HG03457 (cell line): ENCODE results near the gene MRGPRX3.
"Not testable (repeated sequence)": the region's sequence is repeated elsewhere in the genome, so short reads cannot be mapped to it uniquely, and the experiment has no call there.

Experiments
- ATAC-seq: cut with Tn5 transposase; IDR thresholded peaks from one replicate; pipeline ENCODE4 v1.9.1; 2021; ENCODE audit warnings: moderate number of reproducible peaks; ENCODE audit not compliant: unreplicated experiment

MRGPRX3 gene

DNA sequence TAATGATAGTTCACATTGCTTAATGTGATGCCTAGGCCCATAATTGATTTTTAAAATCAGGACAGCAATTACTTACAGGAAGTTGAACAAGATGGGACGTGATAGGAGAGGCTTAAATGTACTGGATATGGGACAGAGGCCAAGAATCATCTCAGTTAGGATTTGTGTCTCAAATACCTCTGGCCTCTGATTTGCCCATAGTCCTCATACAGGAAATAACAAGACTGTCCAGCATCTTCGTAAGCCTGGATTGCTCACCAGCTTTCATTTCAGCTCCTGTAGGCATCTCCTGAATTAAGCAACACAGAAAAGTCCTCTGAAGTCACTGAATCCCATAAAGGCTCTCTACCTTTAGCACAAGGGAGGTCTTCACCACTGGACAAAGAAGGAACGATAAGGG lies at the start of gene MRGPRX3:
MRGPRX3 (plus strand) TSS at position 231 of the 400 bp plus-strand sequence. CDS start 4,632 bp downstream, outside the sequence.
- ATAC-seq: no peak

DNA sequence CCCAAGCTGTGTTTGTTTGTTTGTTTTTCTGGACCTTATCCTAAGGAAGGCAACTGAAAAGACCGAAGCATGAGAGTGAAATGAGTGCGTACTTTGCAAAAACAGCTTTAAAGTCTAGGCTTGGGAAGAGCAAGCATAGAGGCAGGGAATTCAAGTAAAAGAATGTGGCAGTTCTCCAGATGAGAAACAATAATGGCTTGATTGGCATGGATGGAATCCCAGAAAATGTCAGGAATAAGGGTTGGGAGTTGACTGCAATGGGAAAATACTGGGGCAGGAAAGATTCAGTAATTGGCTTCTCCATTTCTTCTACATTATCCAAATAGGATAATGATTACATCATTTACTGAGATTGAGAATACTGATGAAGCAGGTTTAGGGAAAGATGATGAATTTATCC lies 44.0 kb upstream of the MRGPRX3 start:
- no peak for ATAC-seq

DNA sequence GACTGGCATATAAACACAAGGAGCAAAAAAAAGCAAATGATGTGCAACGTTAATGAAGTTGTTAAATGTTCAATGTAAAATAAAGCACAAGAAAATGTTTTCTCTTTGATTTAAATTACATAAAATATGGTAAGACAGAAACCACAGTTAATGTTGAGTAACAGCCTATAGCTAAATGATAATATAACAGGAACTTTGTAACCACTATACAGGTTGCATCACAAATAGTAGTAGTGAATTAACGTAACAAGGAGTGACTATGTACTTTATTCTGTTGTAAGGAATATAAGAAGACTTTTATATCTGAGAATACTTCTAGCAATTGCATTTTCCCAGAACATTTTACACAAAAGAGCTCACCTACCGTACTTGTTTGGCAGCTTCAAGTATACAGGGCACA lies 43.4 kb upstream of the MRGPRX3 start:
- no peak for ATAC-seq

DNA sequence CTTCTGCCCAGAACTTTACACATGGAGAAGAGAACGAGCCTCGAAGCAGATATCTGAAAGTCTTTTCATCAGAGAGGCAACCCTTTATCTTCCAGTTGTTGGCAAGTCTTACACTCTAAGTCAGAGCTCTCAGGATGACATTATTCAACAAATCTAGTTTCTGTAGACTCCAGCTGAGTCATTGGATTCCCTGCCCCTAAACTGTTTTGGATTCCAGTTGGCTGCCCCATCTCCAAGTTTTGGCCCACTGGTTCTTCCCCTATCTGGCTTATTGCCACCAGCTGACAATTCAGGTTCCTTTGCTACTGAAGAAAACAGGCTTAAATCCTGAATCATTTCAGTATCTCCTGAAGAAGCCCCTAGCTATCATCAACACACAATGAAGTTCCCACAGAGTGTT lies 40.6 kb upstream of the MRGPRX3 start:
- no peak for ATAC-seq

DNA sequence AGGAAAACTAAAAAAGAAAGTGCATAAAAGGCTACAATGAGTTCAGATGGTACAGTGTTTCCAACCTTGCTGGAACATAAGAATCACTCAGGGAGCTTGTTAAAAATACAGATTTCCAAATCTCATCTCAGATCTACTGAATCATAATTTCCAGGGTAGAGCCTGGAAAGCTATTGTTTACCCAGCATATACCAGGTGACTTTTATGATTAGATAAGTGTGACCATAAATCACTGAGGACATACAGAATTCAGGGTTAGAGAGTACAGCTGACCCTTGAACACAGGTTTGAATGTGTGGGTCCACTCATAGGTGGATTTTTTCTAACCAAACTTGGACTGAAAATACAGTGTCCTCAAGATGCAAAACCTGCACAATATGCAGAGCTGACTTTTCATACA lies 38.4 kb upstream of the MRGPRX3 start:
- ATAC-seq: no peak

DNA sequence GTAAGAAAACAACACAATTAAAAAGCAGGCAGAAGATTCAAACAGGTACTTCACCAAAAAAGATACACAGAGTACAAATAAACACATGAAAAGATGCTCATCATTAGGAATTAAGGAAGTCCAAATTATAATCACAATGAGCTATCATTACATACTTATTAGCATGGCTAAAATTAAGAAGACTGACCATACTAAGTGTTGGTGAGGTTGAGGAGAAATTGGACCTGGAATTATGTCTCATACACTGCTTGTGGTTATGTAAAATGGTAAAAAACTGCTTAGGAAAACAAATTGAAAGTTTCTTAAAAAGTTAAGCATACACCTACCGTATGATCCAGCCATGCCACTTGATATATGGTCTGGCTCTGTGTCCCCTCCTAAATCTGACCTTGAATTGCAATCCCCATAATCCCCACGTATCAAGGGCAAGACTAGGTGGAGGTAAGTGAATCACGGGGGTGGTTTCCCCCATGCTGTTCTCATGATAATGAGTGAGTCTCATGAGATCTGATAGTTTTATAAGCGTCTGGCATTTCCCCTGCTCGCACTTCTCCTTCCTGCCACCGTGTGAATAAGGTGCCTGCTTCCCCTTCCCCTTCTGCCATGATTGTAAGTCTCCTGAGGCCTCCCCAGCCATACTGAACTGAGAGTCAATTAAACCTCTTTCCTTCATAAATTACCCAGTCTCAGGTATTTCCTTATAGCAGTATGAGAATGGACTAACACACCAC lies 31.3 kb upstream of the MRGPRX3 start:
- no peak for ATAC-seq

DNA sequence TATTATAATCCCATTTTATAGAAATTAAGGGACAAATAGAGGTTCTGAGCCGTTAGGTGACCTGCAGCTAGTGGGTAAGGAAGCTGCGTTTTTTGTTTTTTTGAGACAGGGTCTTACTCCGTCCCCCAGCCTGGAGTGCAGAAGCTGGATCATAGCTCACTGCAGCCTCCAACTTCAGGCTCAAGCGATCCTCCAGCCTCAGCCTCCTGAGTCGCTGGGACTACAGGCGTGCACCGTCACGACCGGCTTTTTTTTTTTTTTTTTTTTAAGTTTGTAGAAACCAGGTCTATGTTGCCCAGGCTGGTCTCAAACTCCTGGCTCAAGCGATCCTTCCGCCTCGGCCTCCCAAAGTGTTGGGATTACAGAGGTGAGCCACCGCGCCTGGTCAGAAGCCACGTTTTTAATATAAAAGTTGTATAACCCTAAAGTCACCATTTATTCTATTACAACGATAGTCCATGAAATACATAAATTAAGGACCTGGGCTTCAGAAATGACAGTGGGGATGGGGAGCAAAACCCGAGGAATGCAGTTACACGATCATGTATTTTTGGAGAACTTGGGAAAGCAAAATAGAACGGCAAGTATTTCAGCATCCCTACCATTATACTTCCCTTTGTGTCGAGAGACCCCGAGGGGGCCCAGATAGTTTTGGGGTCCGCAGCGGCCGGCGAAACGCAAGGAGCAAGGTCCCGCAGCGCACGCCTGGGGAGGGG lies 27.1 kb upstream of the MRGPRX3 start:
- ATAC-seq: no peak

DNA sequence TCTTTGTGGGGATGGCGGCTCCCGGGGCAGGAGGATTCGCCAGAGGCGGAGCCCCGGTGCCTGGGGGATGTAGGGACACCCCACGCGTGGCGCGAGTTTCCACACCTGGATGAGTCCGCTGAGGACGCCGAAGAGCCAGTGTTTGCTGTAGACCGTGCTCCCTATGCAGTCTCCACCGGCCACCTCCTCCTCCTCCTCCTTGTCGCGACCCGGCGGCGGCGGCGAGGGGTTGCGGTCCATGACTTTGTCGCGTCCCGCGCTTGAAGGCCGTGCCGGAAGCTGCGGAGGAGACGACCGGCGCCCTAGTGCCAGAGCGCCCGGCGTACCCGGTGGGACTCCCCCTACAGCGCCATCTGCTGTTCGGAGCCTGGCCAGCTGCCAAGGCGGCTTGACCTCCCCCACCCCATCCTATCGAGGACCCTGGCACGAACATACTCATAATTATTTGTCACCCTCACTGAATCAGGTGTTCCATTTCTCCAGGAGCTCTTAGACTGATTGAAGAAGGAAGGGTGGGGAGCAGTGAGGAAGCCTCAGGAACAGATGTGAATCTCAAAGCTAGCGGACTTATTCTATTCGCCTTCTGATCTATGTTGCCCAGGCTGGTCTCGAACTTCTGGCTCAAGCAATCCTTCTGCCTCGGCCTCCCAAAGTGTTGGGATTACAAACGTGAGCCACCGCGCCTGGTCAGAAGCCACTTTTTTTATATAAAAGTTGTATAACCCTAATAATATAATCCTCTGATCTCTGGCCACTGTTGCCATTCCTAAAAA lies 26.4 kb upstream of the MRGPRX3 start, which contains the start of gene SAAL1:
SAAL1 (minus strand) TSS at position 281 of the 773 bp plus-strand sequence; CDS start at position 240, 41 bp downstream.
- ATAC-seq: peak; percentile 93

DNA sequence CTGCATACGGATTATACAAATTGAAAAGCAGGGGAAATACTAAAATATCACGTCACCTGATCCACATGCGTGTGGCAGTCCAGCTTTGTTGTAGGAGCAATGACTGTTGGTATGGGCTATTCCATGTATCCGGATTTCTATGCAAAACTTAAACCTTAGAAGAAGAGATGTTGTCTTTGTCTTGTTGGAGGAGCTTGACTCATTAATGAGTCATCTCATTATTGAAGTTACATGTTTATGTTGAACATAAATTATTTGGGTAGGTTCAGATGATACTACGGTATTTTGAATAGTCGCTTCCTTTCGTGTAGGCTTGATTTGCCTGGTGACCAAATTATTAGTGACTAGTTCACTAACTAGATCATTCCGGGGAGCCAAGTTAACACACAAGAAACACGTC lies 25.7 kb upstream of the MRGPRX3 start:
- ATAC-seq: no peak

DNA sequence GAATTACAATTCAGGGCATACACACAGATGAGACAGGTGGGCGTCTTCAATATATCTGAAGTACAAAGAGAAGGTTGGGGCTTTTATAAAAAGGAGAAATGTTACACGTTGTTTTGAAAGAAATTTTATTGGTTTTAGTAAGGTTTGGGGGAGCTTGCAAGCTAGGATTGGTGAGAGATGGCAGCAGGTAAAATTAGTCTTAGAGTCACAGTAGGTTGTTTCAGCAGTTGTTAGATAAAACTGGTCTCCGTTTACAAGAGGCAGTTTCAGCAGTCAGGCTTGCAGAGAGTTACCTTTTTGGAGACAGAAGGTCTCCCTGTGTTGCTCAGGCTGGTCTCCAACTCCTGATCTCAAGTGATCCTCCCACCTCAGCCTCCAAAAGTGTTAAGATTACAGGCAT lies 24.1 kb upstream of the MRGPRX3 start:
- ATAC-seq: no peak

DNA sequence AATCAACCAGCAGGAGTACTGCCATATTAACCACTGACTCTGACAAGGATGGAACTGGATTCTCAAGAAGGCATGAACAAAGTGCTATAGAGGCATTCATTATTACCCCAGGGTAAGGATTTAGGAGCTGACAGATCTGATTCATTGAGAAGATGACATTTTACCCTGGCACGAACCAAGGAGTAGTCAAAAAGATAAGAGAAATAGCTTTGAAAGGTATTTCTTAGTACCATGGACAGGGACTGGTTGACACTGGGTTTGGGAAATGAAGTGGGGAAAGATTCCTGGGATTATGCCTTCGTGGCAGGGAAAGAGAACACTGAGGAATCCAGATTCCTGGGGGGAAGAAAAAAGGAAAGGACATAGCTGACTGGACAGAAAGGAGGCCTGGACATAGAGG lies 21.4 kb upstream of the MRGPRX3 start:
- no peak for ATAC-seq

DNA sequence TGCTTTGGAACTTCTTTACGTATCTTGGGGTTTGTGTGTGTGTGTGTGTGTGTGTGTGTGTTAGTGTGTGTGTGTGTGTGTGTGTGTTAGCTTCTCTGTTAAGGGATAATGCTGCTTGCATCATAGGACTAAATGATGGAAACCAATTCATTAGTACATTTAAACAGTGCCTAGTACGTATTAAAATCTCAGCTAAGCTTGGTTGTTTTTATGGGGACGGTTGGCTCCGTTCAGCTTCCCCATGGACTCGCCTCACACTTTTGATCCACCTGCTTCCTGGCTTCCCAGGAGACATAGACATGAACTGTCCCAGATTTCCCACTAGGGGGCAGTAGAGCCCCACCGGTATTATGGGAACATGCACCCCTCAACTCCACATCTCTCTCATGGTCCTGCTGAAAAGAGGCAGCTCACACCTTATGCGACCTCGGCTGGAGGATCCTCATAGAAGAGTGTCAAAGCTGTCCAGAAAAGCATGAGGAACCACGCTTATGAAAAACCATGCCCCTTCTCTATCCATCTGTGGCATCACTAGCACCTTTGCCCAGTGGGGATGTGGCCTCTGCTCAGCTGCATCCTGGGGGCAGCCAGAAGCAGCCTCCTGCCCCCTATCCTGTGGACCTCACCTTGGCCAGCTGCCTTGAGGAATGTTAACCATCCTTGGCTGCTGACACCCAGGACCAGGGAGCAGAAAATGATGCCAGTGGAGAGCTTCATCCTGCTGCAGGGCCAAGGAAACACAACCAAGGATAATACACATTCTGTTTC lies 16.8 kb upstream of the MRGPRX3 start:
- peak; percentile 82 for ATAC-seq

DNA sequence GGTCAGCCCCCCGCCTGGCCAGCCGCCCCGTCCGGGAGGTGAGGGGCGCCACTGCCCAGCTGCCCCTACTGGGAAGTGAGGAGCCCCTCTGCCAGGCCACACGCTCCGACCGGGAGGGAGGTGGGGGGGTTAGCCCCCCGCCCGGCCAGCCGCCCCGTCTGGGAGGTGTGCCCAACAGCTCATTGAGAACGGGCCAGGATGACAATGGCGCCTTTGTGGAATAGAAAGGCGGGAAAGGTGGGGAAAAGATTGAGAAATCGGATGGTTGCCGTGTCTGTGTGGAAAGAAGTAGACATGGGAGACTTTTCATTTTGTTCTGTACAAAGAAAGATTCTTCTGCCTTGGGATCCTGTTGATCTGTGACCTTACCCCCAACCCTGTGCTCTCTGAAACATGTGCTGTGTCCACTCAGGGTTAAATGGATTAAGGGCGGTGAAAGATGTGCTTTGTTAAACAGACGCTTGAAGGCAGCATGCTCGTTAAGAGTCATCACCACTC lies 11.0 kb upstream of the MRGPRX3 start:
- not testable (repeated sequence) for ATAC-seq

DNA sequence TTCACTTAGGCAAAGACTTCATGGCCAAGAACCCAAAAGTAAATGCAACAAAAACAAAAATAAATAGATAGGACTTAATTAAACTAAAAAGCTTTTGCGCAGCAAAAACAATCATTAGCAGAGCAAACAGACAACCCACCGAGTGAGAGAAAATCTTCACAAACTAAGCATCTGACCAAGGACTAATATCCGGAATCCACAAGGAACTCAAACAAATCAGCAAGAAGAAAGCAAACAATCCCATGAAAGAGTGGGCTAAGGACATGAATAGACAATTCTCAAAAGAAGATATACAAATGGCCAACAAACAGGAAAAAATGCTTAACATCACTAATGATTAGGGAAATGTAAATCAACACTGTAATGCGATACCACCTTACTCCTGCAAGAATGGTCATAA lies 1.3 kb upstream of the MRGPRX3 start:
- ATAC-seq: not testable (repeated sequence)

DNA sequence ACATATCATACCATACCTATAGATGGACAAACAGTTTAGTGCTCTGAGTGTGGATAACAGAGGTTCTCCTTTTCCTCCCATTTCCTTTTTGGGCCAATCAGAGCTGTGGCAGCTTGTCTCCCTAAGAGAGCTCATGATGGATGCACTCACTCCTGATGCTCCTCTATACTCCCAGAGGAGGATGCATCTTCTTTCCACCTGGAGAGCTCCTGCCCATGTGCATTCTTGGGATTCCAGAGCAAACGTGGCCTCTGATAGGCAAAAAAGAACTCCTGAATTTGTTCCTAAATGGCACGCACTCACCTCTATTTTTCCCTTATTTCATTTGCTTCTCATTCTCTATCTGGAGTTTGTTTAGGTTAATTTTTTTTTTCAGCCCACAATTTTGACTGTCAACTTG lies 2.9 kb downstream of the MRGPRX3 start:
- no peak for ATAC-seq

DNA sequence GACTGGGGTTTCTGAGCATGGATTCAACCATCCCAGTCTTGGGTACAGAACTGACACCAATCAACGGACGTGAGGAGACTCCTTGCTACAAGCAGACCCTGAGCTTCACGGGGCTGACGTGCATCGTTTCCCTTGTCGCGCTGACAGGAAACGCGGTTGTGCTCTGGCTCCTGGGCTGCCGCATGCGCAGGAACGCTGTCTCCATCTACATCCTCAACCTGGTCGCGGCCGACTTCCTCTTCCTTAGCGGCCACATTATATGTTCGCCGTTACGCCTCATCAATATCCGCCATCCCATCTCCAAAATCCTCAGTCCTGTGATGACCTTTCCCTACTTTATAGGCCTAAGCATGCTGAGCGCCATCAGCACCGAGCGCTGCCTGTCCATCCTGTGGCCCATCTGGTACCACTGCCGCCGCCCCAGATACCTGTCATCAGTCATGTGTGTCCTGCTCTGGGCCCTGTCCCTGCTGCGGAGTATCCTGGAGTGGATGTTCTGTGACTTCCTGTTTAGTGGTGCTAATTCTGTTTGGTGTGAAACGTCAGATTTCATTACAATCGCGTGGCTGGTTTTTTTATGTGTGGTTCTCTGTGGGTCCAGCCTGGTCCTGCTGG lies 4.9 kb downstream of the MRGPRX3 start:
- no peak for ATAC-seq

DNA sequence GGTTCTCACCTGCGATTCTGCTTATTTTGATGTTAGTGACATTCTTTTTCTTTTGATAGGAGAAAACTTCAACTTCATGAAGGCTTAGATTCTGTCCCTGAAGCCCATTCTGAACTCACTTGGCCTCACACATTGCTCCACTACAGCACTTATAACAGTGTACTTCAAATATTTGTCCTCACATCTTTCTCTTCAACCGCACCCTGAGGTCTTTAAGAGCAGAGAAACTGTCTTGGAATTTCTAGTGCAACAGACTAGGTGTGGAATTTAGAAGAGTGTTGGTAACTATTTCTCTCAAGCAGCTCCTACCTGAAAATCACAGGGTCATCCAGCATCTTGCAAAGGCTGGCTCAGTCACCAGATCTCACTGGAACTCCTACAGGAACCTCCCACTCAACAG lies 7.8 kb downstream of the MRGPRX3 start:
- no peak for ATAC-seq

DNA sequence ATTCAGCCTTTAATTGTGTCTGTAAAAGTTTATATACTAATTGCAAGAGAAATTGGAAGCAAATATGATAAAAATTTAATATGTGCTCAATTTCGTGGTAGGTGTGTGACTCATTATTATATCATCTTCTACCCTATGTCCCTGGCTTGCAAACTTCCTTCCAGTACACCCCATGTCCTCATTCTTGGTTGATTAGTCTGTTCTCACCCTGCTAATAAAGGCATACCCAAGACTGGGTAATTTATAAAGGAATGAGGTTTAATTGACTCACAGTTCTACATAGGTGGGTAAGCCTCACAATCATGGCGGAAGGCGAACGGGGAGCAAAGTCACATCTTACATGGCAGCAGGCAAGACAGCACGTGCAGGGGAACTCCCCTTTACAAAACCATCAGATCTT lies 11.9 kb downstream of the MRGPRX3 start:
- no peak for ATAC-seq

DNA sequence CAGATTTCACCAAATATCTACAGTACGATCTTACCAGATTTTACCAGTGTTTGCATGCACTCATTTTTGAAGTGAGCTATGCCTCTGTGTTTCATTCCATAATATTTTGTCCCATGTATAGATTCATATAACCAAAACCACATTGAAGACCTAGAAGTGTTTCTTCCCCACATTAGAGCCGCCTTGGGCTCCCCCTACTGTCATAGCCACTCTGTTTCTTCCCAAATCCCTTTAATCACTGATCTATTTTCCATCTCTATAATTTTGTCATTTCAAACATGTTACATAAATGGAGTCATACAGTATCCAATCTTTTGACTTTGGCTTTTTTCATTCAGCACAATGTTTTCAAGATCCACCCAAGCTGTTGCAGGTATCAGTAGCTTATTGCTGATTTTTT lies 12.7 kb downstream of the MRGPRX3 start:
- no peak for ATAC-seq

DNA sequence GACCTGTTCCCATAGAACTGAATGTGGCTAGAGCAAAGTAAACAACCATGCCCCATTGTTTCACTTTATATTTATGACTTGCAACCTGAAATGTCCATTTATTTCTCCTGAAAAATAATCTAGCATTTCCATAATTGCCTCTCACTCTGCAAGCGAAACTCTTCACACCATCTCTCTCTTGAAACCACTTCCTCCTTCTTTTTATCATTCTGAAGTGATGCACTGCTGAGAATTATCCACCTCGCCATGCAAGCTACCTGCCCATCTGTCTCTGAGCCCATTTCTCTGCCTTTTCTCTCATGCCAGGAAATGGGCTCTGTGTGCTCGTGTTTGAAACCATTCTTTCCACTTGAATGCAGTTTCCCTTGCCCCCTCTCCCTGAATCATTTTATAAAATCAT lies 13.5 kb downstream of the MRGPRX3 start:
- no peak for ATAC-seq
